ENCODE results near the gene GRN. TPM values are rescaled to one million over a fixed set of nuclear protein-coding genes. Genes with fewer than 3 reads are reported as not detected.

GRN gene
- total and polyA plus RNA-seq, 2 experiments from 2014 or later = 274 to 377 TPM

DNA sequence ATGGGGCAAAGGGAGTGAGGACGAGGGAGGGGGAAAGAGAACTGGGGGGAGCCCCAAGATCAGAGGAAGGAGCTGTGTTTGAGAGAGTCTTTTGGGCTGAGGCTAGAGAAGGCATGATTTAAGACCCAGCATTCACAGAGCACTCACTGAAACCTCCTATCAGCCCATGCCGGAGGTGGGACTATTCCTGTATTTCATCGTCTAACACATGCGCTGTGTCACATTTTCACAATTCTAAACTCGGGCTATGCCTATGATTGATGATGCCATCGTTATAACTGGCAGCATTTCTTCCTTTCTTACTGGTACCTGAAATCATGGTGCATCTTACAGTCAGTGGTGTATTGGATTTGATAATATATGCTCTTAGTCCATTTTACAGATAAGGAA, 15.0 kb downstream of the GRN start:
- Histone ChIP-seq H3K9me3 (ENCODE audit: low read depth) (no peaks in the 10 kb centered on the region), H3K4me1 (ENCODE audit: low read depth) (peaks cover 30% of the 10 kb centered on the region), H3K27me3 (peaks cover 6% of the 10 kb centered on the region), H3K27ac (no peak overlapping the region), H3K36me3 (no peaks in the 10 kb centered on the region), H3K4me3 (no peak overlapping the region)
- DNase-seq (ENCODE audit: low read depth in 1 of 2, low spot score in 1 of 2) = no peak
- TF ChIP-seq, protein P1, sequence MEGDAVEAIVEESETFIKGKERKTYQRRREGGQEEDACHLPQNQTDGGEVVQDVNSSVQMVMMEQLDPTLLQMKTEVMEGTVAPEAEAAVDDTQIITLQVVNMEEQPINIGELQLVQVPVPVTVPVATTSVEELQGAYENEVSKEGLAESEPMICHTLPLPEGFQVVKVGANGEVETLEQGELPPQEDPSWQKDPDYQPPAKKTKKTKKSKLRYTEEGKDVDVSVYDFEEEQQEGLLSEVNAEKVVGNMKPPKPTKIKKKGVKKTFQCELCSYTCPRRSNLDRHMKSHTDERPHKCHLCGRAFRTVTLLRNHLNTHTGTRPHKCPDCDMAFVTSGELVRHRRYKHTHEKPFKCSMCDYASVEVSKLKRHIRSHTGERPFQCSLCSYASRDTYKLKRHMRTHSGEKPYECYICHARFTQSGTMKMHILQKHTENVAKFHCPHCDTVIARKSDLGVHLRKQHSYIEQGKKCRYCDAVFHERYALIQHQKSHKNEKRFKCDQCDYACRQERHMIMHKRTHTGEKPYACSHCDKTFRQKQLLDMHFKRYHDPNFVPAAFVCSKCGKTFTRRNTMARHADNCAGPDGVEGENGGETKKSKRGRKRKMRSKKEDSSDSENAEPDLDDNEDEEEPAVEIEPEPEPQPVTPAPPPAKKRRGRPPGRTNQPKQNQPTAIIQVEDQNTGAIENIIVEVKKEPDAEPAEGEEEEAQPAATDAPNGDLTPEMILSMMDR (IDR thresholded peaks at IDR 0.05; ENCODE audit: low read depth, low read length) = no peak

DNA sequence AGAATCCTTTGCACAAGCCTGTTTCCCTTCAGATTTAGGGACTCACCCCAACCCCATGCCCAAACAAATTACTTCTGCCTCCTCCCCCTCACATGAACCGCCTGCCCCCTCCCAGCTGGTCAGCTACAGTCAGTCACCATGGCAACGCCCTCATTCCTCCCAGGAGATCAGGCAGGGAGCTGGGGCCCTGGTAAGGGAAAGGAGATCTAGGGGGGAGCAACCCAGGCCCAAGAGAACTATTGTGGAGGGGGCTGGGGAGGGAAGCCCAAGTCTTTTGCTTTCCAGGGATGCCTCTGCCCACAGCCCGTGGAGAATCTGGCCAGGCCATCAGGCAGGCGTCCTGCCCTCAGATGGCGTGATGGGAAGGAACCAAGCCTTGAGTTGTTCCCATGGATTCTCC, 15.7 kb downstream of the GRN start:
- no peaks in the 10 kb centered on the region for H3K9me3 ChIP-seq (ENCODE audit: low read depth)
- H3K27ac ChIP-seq = no peak overlapping the region
- H3K36me3 ChIP-seq = no peaks in the 10 kb centered on the region
- peaks cover 11% of the 10 kb centered on the region for H3K27me3 ChIP-seq
- peak; percentile 42 to 63 for DNase-seq (ENCODE audit: low read depth in 1 of 2, low spot score in 1 of 2)
- H3K4me1 ChIP-seq (ENCODE audit: low read depth) = peaks cover 30% of the 10 kb centered on the region
- TF ChIP-seq, protein P1 (IDR thresholded peaks at IDR 0.05; ENCODE audit: low read depth, low read length) = no peak
- no peak overlapping the region for H3K4me3 ChIP-seq

DNA sequence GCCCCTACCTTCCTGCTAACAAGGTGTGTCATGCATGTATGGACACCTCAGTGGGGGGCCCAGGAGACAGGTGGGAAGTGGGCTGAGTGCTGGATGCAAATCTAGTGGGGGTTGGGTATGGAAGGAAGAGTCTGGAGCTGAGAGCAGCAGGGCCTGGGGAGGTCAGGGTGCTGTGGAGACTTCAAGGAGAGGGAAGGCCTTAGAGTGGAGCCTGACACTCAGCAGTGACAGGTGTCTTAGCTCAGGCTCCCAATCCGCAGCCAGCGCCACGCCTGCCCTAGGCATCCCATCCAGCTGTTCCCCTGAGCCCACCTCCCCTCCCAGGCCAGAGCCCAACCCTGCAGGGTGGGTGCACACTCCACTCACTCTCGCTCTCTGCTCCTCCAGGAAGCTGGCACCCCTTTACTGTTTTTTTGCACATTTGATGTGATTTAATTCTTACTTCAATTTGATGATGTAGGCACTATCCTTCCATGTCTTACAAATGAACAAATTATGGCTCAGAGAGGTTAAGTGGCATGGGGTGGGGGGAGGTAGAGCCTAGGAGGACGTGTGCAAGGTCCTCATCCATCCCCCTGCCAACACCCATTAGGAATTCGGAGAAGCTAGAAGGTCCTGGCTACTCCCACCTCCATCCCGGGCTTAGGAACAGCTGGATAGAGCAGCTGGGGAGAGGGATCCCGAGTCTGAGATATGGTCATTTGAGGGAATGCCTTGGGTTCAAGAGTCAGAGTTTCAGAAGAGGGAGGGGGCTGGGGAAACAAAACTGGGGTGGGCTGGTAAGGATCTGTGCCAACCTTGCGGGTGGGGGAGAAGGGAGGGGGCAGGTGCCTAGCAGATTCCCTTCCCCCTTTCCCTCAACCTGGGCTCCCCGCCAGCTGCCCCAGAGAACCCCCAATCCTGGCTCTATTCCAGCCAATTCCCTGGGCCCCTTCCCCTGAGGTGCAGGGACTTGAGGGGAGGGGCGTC, 16.5 kb downstream of the GRN start:
- Histone ChIP-seq H3K27me3 (peaks cover 17% of the 10 kb centered on the region), H3K36me3 (no peaks in the 10 kb centered on the region), H3K4me1 (ENCODE audit: low read depth) (peaks cover 30% of the 10 kb centered on the region), H3K9me3 (ENCODE audit: low read depth) (no peaks in the 10 kb centered on the region), H3K4me3 (peak overlapping the region; percentile 84), H3K27ac (no peak overlapping the region)
- no peak for DNase-seq (ENCODE audit: low read depth in 1 of 2, low spot score in 1 of 2)
- TF ChIP-seq, protein P1 (IDR thresholded peaks at IDR 0.05; ENCODE audit: low read depth, low read length) = no peak

DNA sequence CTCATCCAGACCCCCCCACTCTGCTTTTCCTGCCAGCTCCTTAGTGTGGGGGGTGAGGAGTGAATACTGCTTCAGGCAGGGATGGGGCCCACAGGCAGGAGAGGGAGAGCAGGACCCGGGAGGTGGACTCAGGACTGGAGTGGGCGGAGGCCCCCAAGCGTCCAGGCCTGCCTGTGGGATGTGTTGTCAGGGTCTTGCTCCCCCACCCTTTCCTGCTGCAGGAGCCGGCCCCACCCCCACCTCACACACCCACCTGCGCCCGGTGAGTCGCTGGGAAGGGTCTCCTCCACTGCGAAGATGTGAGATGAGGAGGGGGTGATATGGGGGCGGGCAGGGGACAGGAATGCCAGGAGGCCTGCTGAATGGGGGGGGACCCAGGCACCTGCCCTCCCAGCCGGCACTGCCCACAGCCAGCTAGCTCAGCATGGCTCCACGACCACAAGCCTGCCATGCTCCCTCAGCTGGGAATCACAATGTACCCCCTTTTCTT, 17.4 kb downstream of the GRN start:
- DNase-seq (ENCODE audit: low read depth in 1 of 2, low spot score in 1 of 2) = no peak
- TF ChIP-seq, protein P1 (IDR thresholded peaks at IDR 0.05; ENCODE audit: low read depth, low read length) = no peak
- Histone ChIP-seq H3K4me1 (ENCODE audit: low read depth) (peaks cover 30% of the 10 kb centered on the region), H3K27me3 (peaks cover 21% of the 10 kb centered on the region), H3K36me3 (no peaks in the 10 kb centered on the region), H3K9me3 (ENCODE audit: low read depth) (no peaks in the 10 kb centered on the region), H3K27ac (no peak overlapping the region), H3K4me3 (peak overlapping the region; percentile 84)

DNA sequence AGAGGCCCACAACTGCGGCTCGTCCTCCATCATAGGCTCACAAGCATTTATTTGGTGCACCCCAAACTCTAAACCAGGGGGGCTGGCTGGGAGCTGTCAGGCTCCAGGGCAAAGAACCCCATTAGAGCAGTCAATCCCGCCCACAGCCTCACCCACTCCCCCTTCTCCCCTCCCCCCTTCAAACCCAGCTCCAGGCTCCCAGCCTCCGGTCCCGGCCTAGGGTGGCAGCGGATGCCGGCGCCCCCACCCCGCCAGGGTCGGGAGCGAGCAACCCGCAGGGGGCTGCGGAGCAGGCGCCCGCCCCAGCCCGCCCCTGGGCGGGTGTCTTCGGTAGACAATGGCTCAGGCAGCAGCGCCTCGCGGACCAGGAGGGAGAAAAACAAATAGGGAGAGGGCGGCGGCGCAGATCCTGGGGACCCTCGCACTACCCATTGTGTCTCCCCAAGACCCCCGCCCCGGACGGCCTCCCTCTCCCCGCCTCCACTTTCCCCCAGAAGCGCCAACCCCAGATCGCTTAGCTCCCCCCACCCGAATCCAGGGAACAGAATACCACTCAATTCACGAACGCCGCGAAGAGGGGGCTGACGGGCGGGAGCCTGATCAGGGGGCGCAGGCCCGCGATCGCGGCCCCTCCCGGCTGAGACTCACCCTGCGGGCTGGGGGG, 18.0 kb downstream of the GRN start:
- Histone ChIP-seq H3K4me1 (ENCODE audit: low read depth) (peaks cover 30% of the 10 kb centered on the region), H3K4me3 (peak overlapping the region; percentile 84), H3K9me3 (ENCODE audit: low read depth) (no peaks in the 10 kb centered on the region), H3K27ac (no peak overlapping the region), H3K27me3 (peaks cover 21% of the 10 kb centered on the region), H3K36me3 (no peaks in the 10 kb centered on the region)
- peak in 1 of 2 donors; percentile 53 for DNase-seq (ENCODE audit: low read depth in 1 of 2, low spot score in 1 of 2)
- TF ChIP-seq, protein P1 (IDR thresholded peaks at IDR 0.05; ENCODE audit: low read depth, low read length) = no peak

All from cardiac muscle cell (in vitro differentiated cells and primary cell).